ENCODE measurements around the gene RASSF5.

The RASSF5 gene

GRCh38 chr1:206498685-206499084, 8.6 kb upstream of the RASSF5 start:
- no peak overlapping the region for H3K4me3 ChIP-seq
- H3K4me1 ChIP-seq = peaks cover 0 to 69% (median 51%) of the 10 kb centered on the region in 4 donors
- peak overlapping the region in 1 of 2 donors; percentile 6 for H3K27ac ChIP-seq
- no peaks in the 10 kb centered on the region for H3K9me3 ChIP-seq
- TF ChIP-seq CTCF (IDR thresholded peaks at IDR 0.05) = no peak
- DNase-seq = no peak
- no peaks in the 10 kb centered on the region for H3K27me3 ChIP-seq
- intact Hi-C loops (cut with DNase I; ENCODE audit: low total_unique reads) = no loop called here
- peaks cover 0 to 5% (median 0%) of the 10 kb centered on the region in 3 donors for H3K36me3 ChIP-seq

GRCh38 chr1:206500046-206500445, 7.3 kb upstream of the RASSF5 start:
- peak overlapping the region in 1 of 2 donors; percentile 84 for H3K27ac ChIP-seq
- H3K4me1 ChIP-seq = peaks cover 0 to 73% (median 59%) of the 10 kb centered on the region in 4 donors

GRCh38 chr1:206501881-206502280, 5.5 kb upstream of the RASSF5 start:
- Histone ChIP-seq H3K27me3 (no peaks in the 10 kb centered on the region), H3K27ac (peak overlapping the region; percentile 71 to 84)
- TF ChIP-seq CTCF (IDR thresholded peaks at IDR 0.05) = no peak

More at GRCh38 chr1:206500046-206500445, 7.3 kb upstream of the RASSF5 start:
- Histone ChIP-seq H3K9me3 (no peaks in the 10 kb centered on the region), H3K27me3 (no peaks in the 10 kb centered on the region), H3K4me3 (no peak overlapping the region), H3K36me3 (no peaks in the 10 kb centered on the region)
- TF ChIP-seq CTCF (IDR thresholded peaks at IDR 0.05) = no peak
- intact Hi-C loops (cut with DNase I; ENCODE audit: low total_unique reads) = loop anchor here (10.0 kb wide), 1 partner anchor 165 kb away; no protein-coding TSS in a partner anchor
- DNase-seq = no peak

GRCh38 chr1:206502403-206502802, 4.9 kb upstream of the RASSF5 start:
- H3K9me3 ChIP-seq = no peaks in the 10 kb centered on the region
- no peak for TF ChIP-seq CTCF (IDR thresholded peaks at IDR 0.05)
- no peak for DNase-seq
- H3K36me3 ChIP-seq = no peaks in the 10 kb centered on the region
- no peaks in the 10 kb centered on the region for H3K27me3 ChIP-seq
- peak overlapping the region in 1 of 2 donors; percentile 84 for H3K27ac ChIP-seq
- H3K4me3 ChIP-seq = no peak overlapping the region
- peaks cover 0 to 70% (median 43%) of the 10 kb centered on the region in 4 donors for H3K4me1 ChIP-seq
- intact Hi-C loops (cut with DNase I; ENCODE audit: low total_unique reads) = loop anchor here (10.0 kb wide), 1 partner anchor 162 kb away; no protein-coding TSS in a partner anchor

More at GRCh38 chr1:206501881-206502280, 5.5 kb upstream of the RASSF5 start:
- Histone ChIP-seq H3K4me1 (peaks cover 0 to 72% (median 45%) of the 10 kb centered on the region in 4 donors), H3K9me3 (no peaks in the 10 kb centered on the region), H3K4me3 (no peak overlapping the region), H3K36me3 (no peaks in the 10 kb centered on the region)
- DNase-seq = no peak
- intact Hi-C loops (cut with DNase I; ENCODE audit: low total_unique reads) = loop anchor here (10.0 kb wide), 1 partner anchor 163 kb away; no protein-coding TSS in a partner anchor

- Histone ChIP-seq H3K4me3 (no peak overlapping the region), H3K27ac (peak overlapping the region in 1 of 2 donors; percentile 84)
Observed at GRCh38 chr1:206502812-206503211, 4.5 kb upstream of the RASSF5 start.

More at GRCh38 chr1:206502812-206503211, 4.5 kb upstream of the RASSF5 start:
- TF ChIP-seq CTCF (IDR thresholded peaks at IDR 0.05) = no peak
- Histone ChIP-seq H3K9me3 (no peaks in the 10 kb centered on the region), H3K27me3 (no peaks in the 10 kb centered on the region), H3K4me1 (peaks cover 0 to 70% (median 45%) of the 10 kb centered on the region in 4 donors), H3K36me3 (no peaks in the 10 kb centered on the region)
- DNase-seq = no peak
- intact Hi-C loops (cut with DNase I; ENCODE audit: low total_unique reads) = loop anchor here (10.0 kb wide), 1 partner anchor 162 kb away; no protein-coding TSS in a partner anchor
